Liver (tissue), 9 donors: ENCODE data around the gene ATP11A. TPM values are rescaled to one million over a fixed set of nuclear protein-coding genes. Genes with fewer than 3 reads are reported as not detected.
A peak's percentile ranks its signal among the peaks of the same experiment; 100 is the strongest.

Experiments used
- DNase-seq: peaks from one replicate; pipeline ENCODE4 v3.0.0-alpha.2; 2017; ENCODE audit warnings: low spot score
- H3K27ac ChIP-seq, 2 donors: one replicate each; pipeline ENCODE4 v1.7.0; 2013; ENCODE audit warnings: inconsistent platforms in 2 of 2, low read length in 2 of 2, control low read depth in 1 of 2, low read depth in 1 of 2, mild to moderate bottlenecking in 1 of 2
- H3K27me3 ChIP-seq, 4 donors: one replicate each; pipeline versions ENCODE4 v1.6.1 to v1.7.0; 2013; ENCODE audit warnings: low read length in 3 of 4, inconsistent platforms in 1 of 4, mild to moderate bottlenecking in 1 of 4, moderate library complexity in 1 of 4; ENCODE audit not compliant: control insufficient read depth in 4 of 4, insufficient read depth in 4 of 4
- H3K36me3 ChIP-seq, 4 donors: one replicate each; pipeline versions ENCODE4 v1.6.1 to v1.7.0; 2013; ENCODE audit warnings: low read length in 3 of 4, mild to moderate bottlenecking in 3 of 4, low read depth in 1 of 4, moderate library complexity in 1 of 4; ENCODE audit not compliant: control insufficient read depth in 4 of 4, insufficient read depth in 3 of 4
- H3K4me1 ChIP-seq, 4 donors: one replicate each; pipeline versions ENCODE4 v1.6.1 to v1.7.0; 2013; ENCODE audit warnings: low read length in 3 of 4, mild to moderate bottlenecking in 3 of 4, moderate library complexity in 1 of 4; ENCODE audit not compliant: control insufficient read depth in 4 of 4, insufficient read depth in 4 of 4
- H3K4me3 ChIP-seq, 3 donors: one replicate each; pipeline versions ENCODE4 v1.6.1 to v1.7.0; 2013; ENCODE audit warnings: low read length in 3 of 3, control low read depth in 1 of 3, low read depth in 1 of 3, mild to moderate bottlenecking in 1 of 3
- H3K9ac ChIP-seq, 2 donors: one replicate each; pipeline ENCODE4 v1.7.0; 2013; ENCODE audit warnings: low read length in 2 of 2, mild to moderate bottlenecking in 2 of 2, moderate library complexity in 2 of 2, control low read depth in 1 of 2, low read depth in 1 of 2
- H3K9me3 ChIP-seq, 4 donors: one replicate each; pipeline versions ENCODE4 v1.6.1 to v1.7.0; 2013; ENCODE audit warnings: low read length in 3 of 4; ENCODE audit not compliant: control insufficient read depth in 4 of 4
- EGR1 ChIP-seq, 2 donors: IDR thresholded peaks; 2 replicates each; pipeline ENCODE4 v1.6.1; 2016 to 2018; ENCODE audit warnings: antibody characterized with exemption in 2 of 2, low read depth in 2 of 2
- FOXA1 ChIP-seq: IDR thresholded peaks from 2 replicates; pipeline ENCODE4 v1.6.1; 2016; ENCODE audit warnings: antibody characterized with exemption
- FOXA2 ChIP-seq: IDR thresholded peaks from 2 replicates; pipeline ENCODE4 v1.6.1; 2016; ENCODE audit warnings: antibody characterized with exemption
- GABPA ChIP-seq, 2 donors: IDR thresholded peaks in 1 of 2; conservative IDR thresholded peaks in 1 of 2; 2 replicates each; pipeline ENCODE4 v1.6.1; 2016; ENCODE audit warnings: antibody characterized with exemption in 2 of 2, mild to moderate bottlenecking in 1 of 2, moderate library complexity in 1 of 2
- HNF4A ChIP-seq, 2 donors: conservative IDR thresholded peaks; 2 replicates each; pipeline ENCODE4 v1.6.1; 2016; ENCODE audit warnings: antibody characterized with exemption in 2 of 2, mild to moderate bottlenecking in 2 of 2
- HNF4G ChIP-seq: IDR thresholded peaks from 2 replicates; pipeline ENCODE4 v1.6.1; 2016; ENCODE audit warnings: antibody characterized with exemption
- JUND ChIP-seq, 2 donors: IDR thresholded peaks; 2 replicates each; pipeline ENCODE4 v1.6.1; 2016; ENCODE audit warnings: antibody characterized with exemption in 2 of 2
- NR2F2 ChIP-seq: IDR thresholded peaks from 2 replicates; pipeline ENCODE4 v1.6.1; 2016; ENCODE audit warnings: antibody characterized with exemption
- RAD21 ChIP-seq, 2 donors: IDR thresholded peaks; 2 replicates each; pipeline ENCODE4 v1.6.1; 2016; ENCODE audit warnings: antibody characterized with exemption in 2 of 2, mild to moderate bottlenecking in 2 of 2
- RXRA ChIP-seq, 2 donors: IDR thresholded peaks; 2 replicates each; pipeline ENCODE4 v1.6.1; 2017 to 2018; ENCODE audit warnings: antibody characterized with exemption in 2 of 2, mild to moderate bottlenecking in 1 of 2
- TAF1 ChIP-seq: conservative IDR thresholded peaks from 2 replicates; pipeline ENCODE4 v1.6.1; 2016; ENCODE audit warnings: antibody characterized with exemption, mild to moderate bottlenecking
- YY1 ChIP-seq: IDR thresholded peaks from 2 replicates; pipeline ENCODE4 v1.6.1; 2016; ENCODE audit warnings: antibody characterized with exemption, mild to moderate bottlenecking
- WGBS: extraction: QIAGEN DNeasy Blood & Tissue Kit; methylation state at CpG from one replicate; pipeline ENCODE4 v1.1.7; 2013; 5-methylcytosine and 5-hydroxymethylcytosine counted together
- polyA plus RNA-seq, 2 donors: library from polyadenylated mRNA; stranded (reverse) in 1 of 2; unstranded in 1 of 2; fragments of 200-250 nt in 1 of 2; fragments of >200 nt in 1 of 2; fragmentation: Nextera tagmentation in 1 of 2; extraction: Ambion mirVana in 1 of 2; gene quantifications; one replicate each; pipeline versions ENCODE4 v1.2.1 to v1.2.3, GENCODE V29; 2013 to 2015
- total RNA-seq, 2 donors: library from RNA; depleted of rRNA; stranded (reverse); fragments of >200 nt; gene quantifications; one replicate each; pipeline ENCODE4 v1.2.3, GENCODE V29; 2014
- TF ChIP-seq, protein P1 (sequence below): fragments of 150-350 bp; IDR thresholded peaks from 2 replicates; pipeline ENCODE4 v1.5.1; 2017; ENCODE audit warnings: improper control_type of control experiment, low read depth, low read length; ENCODE audit not compliant: missing input control
- TF ChIP-seq, protein P2 (sequence below): IDR thresholded peaks from 2 replicates; pipeline ENCODE4 v1.6.1; 2016; ENCODE audit warnings: antibody characterized with exemption
- TF ChIP-seq, protein P3 (sequence below): IDR thresholded peaks from 2 replicates; pipeline ENCODE4 v1.6.1; 2016; ENCODE audit warnings: antibody characterized with exemption
- TF ChIP-seq, protein P4 (sequence below): IDR thresholded peaks from 2 replicates; pipeline ENCODE4 v1.6.1; 2016; ENCODE audit warnings: antibody characterized with exemption, mild to moderate bottlenecking
- TF ChIP-seq, protein P5 (sequence below): IDR thresholded peaks from 2 replicates; pipeline ENCODE4 v1.6.1; 2016; ENCODE audit warnings: antibody characterized with exemption
- donor health status: healthy.
- donor health status: healthy.
- donor health status: healthy.
- donor health status: healthy.
- donor health status: healthy.

The ATP11A gene
- total and polyA plus RNA-seq, 4 donors: 8.7 to 27.9 (median 13.8) TPM

DNA sequence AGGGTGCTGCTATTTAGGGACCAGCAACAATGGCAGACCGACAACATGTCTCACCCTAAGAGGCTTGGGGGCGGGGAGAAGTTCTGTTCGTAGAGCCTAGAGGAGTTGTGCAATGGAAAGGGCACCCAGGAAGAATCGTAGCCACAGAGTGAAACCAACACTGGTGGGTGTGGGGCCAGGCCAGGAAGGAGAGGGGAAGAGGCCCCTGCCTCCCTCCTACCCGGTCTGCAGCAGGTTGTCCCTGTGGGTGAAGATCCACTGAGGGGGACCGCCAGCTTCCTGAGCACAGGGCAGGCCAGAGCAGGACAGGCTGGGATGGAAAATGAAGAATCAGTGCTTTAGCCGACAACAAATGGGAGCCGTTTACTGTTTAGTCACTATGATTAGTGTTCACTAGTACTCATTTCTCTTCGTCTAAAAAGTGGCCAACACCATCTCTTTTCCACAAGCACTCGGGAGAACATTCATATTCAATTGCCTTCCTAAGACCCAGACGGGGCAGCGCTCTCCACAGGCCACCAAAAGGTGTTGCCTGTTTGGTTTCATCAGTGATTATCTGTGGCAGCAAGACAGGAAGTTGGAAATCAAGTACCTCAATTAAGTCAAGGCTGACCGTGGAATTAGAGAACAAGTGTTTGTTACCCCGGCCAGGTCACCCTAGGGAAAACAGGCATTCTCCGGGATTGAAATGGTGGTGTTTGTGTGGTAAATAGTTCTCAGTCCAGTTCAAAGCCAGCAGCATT is 1.1 kb upstream of the ATP11A start (continued):
- TF ChIP-seq, protein P1, sequence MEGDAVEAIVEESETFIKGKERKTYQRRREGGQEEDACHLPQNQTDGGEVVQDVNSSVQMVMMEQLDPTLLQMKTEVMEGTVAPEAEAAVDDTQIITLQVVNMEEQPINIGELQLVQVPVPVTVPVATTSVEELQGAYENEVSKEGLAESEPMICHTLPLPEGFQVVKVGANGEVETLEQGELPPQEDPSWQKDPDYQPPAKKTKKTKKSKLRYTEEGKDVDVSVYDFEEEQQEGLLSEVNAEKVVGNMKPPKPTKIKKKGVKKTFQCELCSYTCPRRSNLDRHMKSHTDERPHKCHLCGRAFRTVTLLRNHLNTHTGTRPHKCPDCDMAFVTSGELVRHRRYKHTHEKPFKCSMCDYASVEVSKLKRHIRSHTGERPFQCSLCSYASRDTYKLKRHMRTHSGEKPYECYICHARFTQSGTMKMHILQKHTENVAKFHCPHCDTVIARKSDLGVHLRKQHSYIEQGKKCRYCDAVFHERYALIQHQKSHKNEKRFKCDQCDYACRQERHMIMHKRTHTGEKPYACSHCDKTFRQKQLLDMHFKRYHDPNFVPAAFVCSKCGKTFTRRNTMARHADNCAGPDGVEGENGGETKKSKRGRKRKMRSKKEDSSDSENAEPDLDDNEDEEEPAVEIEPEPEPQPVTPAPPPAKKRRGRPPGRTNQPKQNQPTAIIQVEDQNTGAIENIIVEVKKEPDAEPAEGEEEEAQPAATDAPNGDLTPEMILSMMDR: no peak
- TF ChIP-seq HNF4G (no peak), FOXA1 (no peak)

DNA sequence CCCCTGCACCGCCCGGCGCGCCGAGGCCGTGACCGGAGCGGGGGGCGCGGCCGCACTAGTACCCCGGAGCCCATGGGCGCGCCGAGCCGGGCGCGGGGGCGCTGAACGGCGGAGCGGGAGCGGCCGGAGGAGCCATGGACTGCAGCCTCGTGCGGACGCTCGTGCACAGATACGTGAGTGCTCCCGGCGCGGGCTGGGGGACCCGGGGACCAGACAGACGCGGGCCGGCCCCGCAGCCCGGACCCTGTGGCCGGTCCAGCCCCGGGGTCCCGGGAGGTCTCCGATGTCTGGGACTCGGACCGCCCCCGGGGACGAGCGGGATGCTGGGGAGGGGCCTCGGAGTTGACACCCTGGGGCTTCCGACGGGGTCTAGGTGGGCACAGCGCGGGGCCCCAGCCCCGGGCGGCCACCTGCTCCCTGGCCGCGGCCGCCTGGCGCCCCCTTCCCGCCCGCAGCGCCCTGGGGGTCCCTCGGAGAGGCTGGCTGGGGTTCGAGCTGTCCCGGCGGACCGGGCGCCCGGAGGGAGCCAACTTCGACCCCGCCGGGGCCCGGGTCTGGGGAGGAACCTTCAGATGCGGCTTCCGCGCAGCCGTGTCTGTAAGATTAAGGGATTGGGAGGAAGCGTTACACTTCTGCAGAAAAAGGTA is 568 bp downstream of the ATP11A start:
- H3K4me1 ChIP-seq: peaks cover 6 to 27% (median 12%) of the 10 kb centered on the region in 4 donors
- WGBS: under 1% methylated on average over 77 of the region's 77 CpGs
- H3K9me3 ChIP-seq: no peaks in the 10 kb centered on the region
- DNase-seq: peak; percentile 53
- no peak for TF ChIP-seq HNF4A (conservative IDR thresholded peaks at IDR 0.05)
- TF ChIP-seq, protein P2, sequence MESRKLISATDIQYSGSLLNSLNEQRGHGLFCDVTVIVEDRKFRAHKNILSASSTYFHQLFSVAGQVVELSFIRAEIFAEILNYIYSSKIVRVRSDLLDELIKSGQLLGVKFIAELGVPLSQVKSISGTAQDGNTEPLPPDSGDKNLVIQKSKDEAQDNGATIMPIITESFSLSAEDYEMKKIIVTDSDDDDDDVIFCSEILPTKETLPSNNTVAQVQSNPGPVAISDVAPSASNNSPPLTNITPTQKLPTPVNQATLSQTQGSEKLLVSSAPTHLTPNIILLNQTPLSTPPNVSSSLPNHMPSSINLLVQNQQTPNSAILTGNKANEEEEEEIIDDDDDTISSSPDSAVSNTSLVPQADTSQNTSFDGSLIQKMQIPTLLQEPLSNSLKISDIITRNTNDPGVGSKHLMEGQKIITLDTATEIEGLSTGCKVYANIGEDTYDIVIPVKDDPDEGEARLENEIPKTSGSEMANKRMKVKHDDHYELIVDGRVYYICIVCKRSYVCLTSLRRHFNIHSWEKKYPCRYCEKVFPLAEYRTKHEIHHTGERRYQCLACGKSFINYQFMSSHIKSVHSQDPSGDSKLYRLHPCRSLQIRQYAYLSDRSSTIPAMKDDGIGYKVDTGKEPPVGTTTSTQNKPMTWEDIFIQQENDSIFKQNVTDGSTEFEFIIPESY: no peak
- no peak for TF ChIP-seq RXRA (IDR thresholded peaks at IDR 0.05)
- no peak for TF ChIP-seq RAD21 (IDR thresholded peaks at IDR 0.05)
- TF ChIP-seq EGR1 (IDR thresholded peaks at IDR 0.05; ENCODE audit: low read depth in 2 of 2): no peak
- TF ChIP-seq, protein P3, sequence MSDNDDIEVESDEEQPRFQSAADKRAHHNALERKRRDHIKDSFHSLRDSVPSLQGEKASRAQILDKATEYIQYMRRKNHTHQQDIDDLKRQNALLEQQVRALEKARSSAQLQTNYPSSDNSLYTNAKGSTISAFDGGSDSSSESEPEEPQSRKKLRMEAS: no peak
- no peak for TF ChIP-seq NR2F2
- TF ChIP-seq, protein P4, sequence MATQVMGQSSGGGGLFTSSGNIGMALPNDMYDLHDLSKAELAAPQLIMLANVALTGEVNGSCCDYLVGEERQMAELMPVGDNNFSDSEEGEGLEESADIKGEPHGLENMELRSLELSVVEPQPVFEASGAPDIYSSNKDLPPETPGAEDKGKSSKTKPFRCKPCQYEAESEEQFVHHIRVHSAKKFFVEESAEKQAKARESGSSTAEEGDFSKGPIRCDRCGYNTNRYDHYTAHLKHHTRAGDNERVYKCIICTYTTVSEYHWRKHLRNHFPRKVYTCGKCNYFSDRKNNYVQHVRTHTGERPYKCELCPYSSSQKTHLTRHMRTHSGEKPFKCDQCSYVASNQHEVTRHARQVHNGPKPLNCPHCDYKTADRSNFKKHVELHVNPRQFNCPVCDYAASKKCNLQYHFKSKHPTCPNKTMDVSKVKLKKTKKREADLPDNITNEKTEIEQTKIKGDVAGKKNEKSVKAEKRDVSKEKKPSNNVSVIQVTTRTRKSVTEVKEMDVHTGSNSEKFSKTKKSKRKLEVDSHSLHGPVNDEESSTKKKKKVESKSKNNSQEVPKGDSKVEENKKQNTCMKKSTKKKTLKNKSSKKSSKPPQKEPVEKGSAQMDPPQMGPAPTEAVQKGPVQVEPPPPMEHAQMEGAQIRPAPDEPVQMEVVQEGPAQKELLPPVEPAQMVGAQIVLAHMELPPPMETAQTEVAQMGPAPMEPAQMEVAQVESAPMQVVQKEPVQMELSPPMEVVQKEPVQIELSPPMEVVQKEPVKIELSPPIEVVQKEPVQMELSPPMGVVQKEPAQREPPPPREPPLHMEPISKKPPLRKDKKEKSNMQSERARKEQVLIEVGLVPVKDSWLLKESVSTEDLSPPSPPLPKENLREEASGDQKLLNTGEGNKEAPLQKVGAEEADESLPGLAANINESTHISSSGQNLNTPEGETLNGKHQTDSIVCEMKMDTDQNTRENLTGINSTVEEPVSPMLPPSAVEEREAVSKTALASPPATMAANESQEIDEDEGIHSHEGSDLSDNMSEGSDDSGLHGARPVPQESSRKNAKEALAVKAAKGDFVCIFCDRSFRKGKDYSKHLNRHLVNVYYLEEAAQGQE: no peak
- TF ChIP-seq FOXA2: no peak
- TF ChIP-seq GABPA (IDR thresholded peaks at IDR 0.05 in 1 of 2, conservative IDR thresholded peaks at IDR 0.05 in 1 of 2): no peak
- TF ChIP-seq TAF1: no peak
- no peak for TF ChIP-seq FOXA1
- TF ChIP-seq, protein P1: no peak
- TF ChIP-seq JUND (IDR thresholded peaks at IDR 0.05): no peak
- TF ChIP-seq, protein P5, sequence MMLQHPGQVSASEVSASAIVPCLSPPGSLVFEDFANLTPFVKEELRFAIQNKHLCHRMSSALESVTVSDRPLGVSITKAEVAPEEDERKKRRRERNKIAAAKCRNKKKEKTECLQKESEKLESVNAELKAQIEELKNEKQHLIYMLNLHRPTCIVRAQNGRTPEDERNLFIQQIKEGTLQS: no peak
- TF ChIP-seq YY1: no peak
- TF ChIP-seq HNF4G: no peak
- H3K36me3 ChIP-seq: no peaks in the 10 kb centered on the region
- H3K27me3 ChIP-seq: no peaks in the 10 kb centered on the region
- H3K27ac ChIP-seq: peak overlapping the region; percentile 85 to 91
- peak overlapping the region; percentile 67 to 89 (median 72) for H3K4me3 ChIP-seq
- peak overlapping the region; percentile 59 to 83 for H3K9ac ChIP-seq
